SK-N-MC (cell line): ENCODE measurements around the gene CELA2A.

Experiments used
- EZH2 ChIP-seq: fragments of 200-600 bp; sonication (generic); IDR thresholded peaks from one replicate; pipeline ENCODE4 v1.6.1; 2017; ENCODE audit warnings: antibody characterized with exemption
- POLR2AphosphoS5 ChIP-seq: IDR thresholded peaks from 2 replicates; pipeline ENCODE4 v1.6.1; 2012; ENCODE audit warnings: mild to moderate bottlenecking, low read depth, low read length, borderline replicate concordance

DNA sequence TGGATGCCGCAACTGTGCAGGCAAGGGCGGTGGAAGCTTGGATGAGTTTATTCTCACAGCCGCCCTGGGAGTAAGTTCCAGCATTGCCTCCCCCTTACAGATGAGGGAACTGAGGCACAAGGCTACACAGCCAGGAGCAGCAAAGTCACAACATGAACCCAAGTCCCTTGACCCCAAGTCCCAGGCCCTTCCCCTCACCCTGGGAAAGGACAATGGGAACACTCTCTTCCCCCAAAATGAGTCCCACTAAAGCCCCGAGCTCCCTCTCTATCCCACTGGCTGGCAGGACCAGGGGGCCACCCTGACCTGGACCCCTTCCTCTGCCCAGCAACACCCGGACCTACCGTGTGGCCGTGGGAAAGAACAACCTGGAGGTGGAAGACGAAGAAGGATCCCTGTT is 14.4 kb upstream of the CELA2A start:
- no peak for TF ChIP-seq EZH2
- TF ChIP-seq POLR2AphosphoS5, result no peak
